H1 (cell line): ENCODE data around the gene MPV17L2. TPM values are rescaled to one million over a fixed set of nuclear protein-coding genes. Genes with fewer than 3 reads are reported as not detected.

Experiments
- CTCF ChIA-PET: fragments of 300-600 bp; sonication (Branson Sonifier 250); formaldehyde crosslinking; loops from one replicate; lab custom pipeline; 2021; ENCODE audit not compliant: partially characterized antibody; lab: Charles Lee
- POLR2A ChIA-PET: fragments of 300-600 bp; sonication (Branson Sonifier 250); formaldehyde crosslinking; loops from one replicate; lab custom pipeline; 2021; ENCODE audit warnings: inconsistent platforms; ENCODE audit not compliant: partially characterized antibody; lab: Charles Lee
- DNase-seq, 2 experiments: peaks; one replicate each; pipeline versions ENCODE4 v3.0.0 to v3.0.0-alpha.2; 2010 to 2022; ENCODE audit warnings: low spot score in 2 of 2, low read depth in 1 of 2, mixed read lengths in 1 of 2
- FAIRE-seq: peaks from 2 replicates; lab custom pipeline; 2011; peaks lifted over from hg19 to GRCh38; lab: Jason Lieb, UNC
- H2AFZ ChIP-seq: 2 replicates; pipeline ENCODE4 v1.8.1; 2012; ENCODE audit warnings: low read length, inconsistent platforms
- H2AK5ac ChIP-seq: 2 replicates; pipeline ENCODE4 v1.6.1; 2013; ENCODE audit warnings: low read depth, low read length
- H2BK120ac ChIP-seq: replicated peaks from 2 replicates; pipeline ENCODE3; 2013; ENCODE audit warnings: low read depth, low read length, inconsistent platforms
- H2BK12ac ChIP-seq: 2 replicates; pipeline ENCODE4 v1.6.1; 2013; ENCODE audit warnings: low read depth, low read length
- H2BK15ac ChIP-seq: 2 replicates; pipeline ENCODE4 v1.6.1; 2013; ENCODE audit warnings: low read length
- H2BK20ac ChIP-seq: 2 replicates; pipeline ENCODE4 v1.6.1; 2013; ENCODE audit warnings: low read length
- H2BK5ac ChIP-seq: 2 replicates; pipeline ENCODE4 v1.6.1; 2013; ENCODE audit warnings: low read depth, low read length
- H3K14ac ChIP-seq: 2 replicates; pipeline ENCODE4 v1.6.1; 2013; ENCODE audit warnings: inconsistent platforms; ENCODE audit not compliant: insufficient read length
- H3K18ac ChIP-seq: 2 replicates; pipeline ENCODE4 v1.6.1; 2013; ENCODE audit warnings: low read length; ENCODE audit errors: extremely low read depth
- H3K23ac ChIP-seq: 2 replicates; pipeline ENCODE4 v1.6.1; 2013; ENCODE audit warnings: inconsistent platforms; ENCODE audit not compliant: insufficient read length
- H3K23me2 ChIP-seq: 2 replicates; pipeline ENCODE4 v1.6.1; 2013; ENCODE audit warnings: low read depth, low read length
- H3K27ac ChIP-seq: 2 replicates; pipeline ENCODE4 v1.6.1; 2011; ENCODE audit warnings: low read depth, low read length, inconsistent platforms
- H3K27me3 ChIP-seq, 4 experiments: replicated peaks in 1 of 4; 1 replicate in 1 of 4; 2 replicates in 3 of 4; pipeline versions ENCODE4 v1.6.1 to v1.8.1; 2011 to 2013; ENCODE audit warnings: low read length in 3 of 4, mild to moderate bottlenecking in 3 of 4, inconsistent platforms in 2 of 4, mixed read lengths in 2 of 4, moderate library complexity in 1 of 4; ENCODE audit not compliant: control insufficient read depth in 3 of 4, insufficient read depth in 3 of 4; ENCODE audit errors: extremely low read depth in 1 of 4
- H3K36me3 ChIP-seq, 4 experiments: 2 replicates each; pipeline versions ENCODE4 v1.6.1 to v1.8.1; 2011 to 2013; ENCODE audit warnings: mild to moderate bottlenecking in 4 of 4, low read length in 3 of 4, moderate library complexity in 2 of 4, control low read depth in 1 of 4, inconsistent platforms in 1 of 4; ENCODE audit not compliant: insufficient read depth in 4 of 4, control insufficient read depth in 2 of 4
- H3K4ac ChIP-seq: replicated peaks from 2 replicates; pipeline ENCODE3; 2013; ENCODE audit warnings: low read length, low read depth, mixed read lengths, inconsistent platforms; ENCODE audit not compliant: insufficient read length
- H3K4me1 ChIP-seq, 4 experiments: replicated peaks in 1 of 4; 1 replicate in 1 of 4; 2 replicates in 3 of 4; pipeline versions ENCODE4 v1.6.1 to v1.8.1; 2011 to 2013; ENCODE audit warnings: low read length in 3 of 4, inconsistent platforms in 2 of 4, mixed read lengths in 1 of 4; ENCODE audit not compliant: insufficient read depth in 4 of 4, control insufficient read depth in 3 of 4
- H3K4me2 ChIP-seq, 2 experiments: 2 replicates each; pipeline versions ENCODE4 v1.6.1 to v1.8.1; 2011 to 2013; ENCODE audit warnings: low read depth in 2 of 2, low read length in 2 of 2, control low read depth in 1 of 2, inconsistent platforms in 1 of 2, mild to moderate bottlenecking in 1 of 2; ENCODE audit not compliant: insufficient read depth in 1 of 2
- H3K4me3 ChIP-seq, 4 experiments: fragments of 200-600, 300-600 bp in 1 of 4; sonication (generic), shearing (Covaris generic), sonication (Bioruptor Twin) in 1 of 4; 2 replicates each; pipeline versions ENCODE4 v1.5.1 to v1.8.1; 2011 to 2016; ENCODE audit warnings: low read length in 4 of 4, low read depth in 3 of 4, control low read depth in 2 of 4, inconsistent platforms in 2 of 4, mild to moderate bottlenecking in 2 of 4, mixed read lengths in 1 of 4, moderate library complexity in 1 of 4; ENCODE audit not compliant: insufficient read depth in 2 of 4; ENCODE audit errors: extremely low read depth in 1 of 4
- H3K56ac ChIP-seq: replicated peaks from 2 replicates; pipeline ENCODE3; 2013; ENCODE audit warnings: low read depth, mild to moderate bottlenecking, mixed read lengths, low read length, inconsistent platforms; ENCODE audit not compliant: insufficient read length
- H3K79me1 ChIP-seq: 2 replicates; pipeline ENCODE4 v1.6.1; 2013; ENCODE audit warnings: low read depth, low read length, control low read depth
- H3K79me2 ChIP-seq, 2 experiments: 2 replicates each; pipeline versions ENCODE4 v1.6.1 to v1.8.1; 2012 to 2013; ENCODE audit warnings: low read length in 2 of 2, mild to moderate bottlenecking in 2 of 2, inconsistent platforms in 1 of 2; ENCODE audit not compliant: insufficient read depth in 2 of 2, control insufficient read depth in 1 of 2
- H3K9ac ChIP-seq, 4 experiments: replicated peaks in 1 of 4; 1 replicate in 1 of 4; 2 replicates in 3 of 4; pipeline versions ENCODE4 v1.6.1 to v1.8.1; 2011 to 2013; ENCODE audit warnings: low read depth in 3 of 4, low read length in 3 of 4, control low read depth in 2 of 4, mild to moderate bottlenecking in 2 of 4, moderate library complexity in 2 of 4, inconsistent platforms in 1 of 4; ENCODE audit errors: extremely low read depth in 1 of 4
- H3K9me3 ChIP-seq, 2 experiments: 2 replicates each; pipeline versions ENCODE4 v1.6.1 to v1.8.1; 2012 to 2013; ENCODE audit warnings: mild to moderate bottlenecking in 2 of 2, moderate library complexity in 2 of 2, control low read depth in 1 of 2, inconsistent platforms in 1 of 2, low read depth in 1 of 2, low read length in 1 of 2, mixed read lengths in 1 of 2; ENCODE audit not compliant: insufficient read depth in 2 of 2
- H4K20me1 ChIP-seq, 2 experiments: replicated peaks in 1 of 2; 2 replicates each; pipeline versions ENCODE3 to v1.8.1; 2011 to 2013; ENCODE audit warnings: inconsistent platforms in 2 of 2, low read length in 2 of 2, mild to moderate bottlenecking in 1 of 2; ENCODE audit not compliant: insufficient read depth in 2 of 2, control insufficient read depth in 1 of 2
- H4K5ac ChIP-seq: 2 replicates; pipeline ENCODE4 v1.6.1; 2013; ENCODE audit warnings: low read length, low read depth, mixed read lengths, inconsistent platforms; ENCODE audit not compliant: insufficient read length
- H4K8ac ChIP-seq: 2 replicates; pipeline ENCODE4 v1.8.0; 2013; ENCODE audit warnings: mild to moderate bottlenecking, moderate library complexity, low read length, inconsistent platforms; ENCODE audit not compliant: insufficient read depth; ENCODE audit errors: extremely low read depth
- H4K91ac ChIP-seq: replicated peaks from 2 replicates; pipeline ENCODE3; 2013; ENCODE audit warnings: low read length, mixed read lengths, inconsistent platforms; ENCODE audit not compliant: insufficient read length
- CBX8 ChIP-seq: fragments of 300-800, 300-1000 bp; sonication (generic); IDR thresholded peaks from 2 replicates; pipeline ENCODE4 v1.7.1; 2016; ENCODE audit warnings: low read depth, low read length, borderline replicate concordance
- CEBPB ChIP-seq: IDR thresholded peaks from 2 replicates; pipeline ENCODE4 v1.6.1; 2012; ENCODE audit warnings: low read depth, low read length
- CTBP2 ChIP-seq: IDR thresholded peaks from 2 replicates; pipeline ENCODE4 v1.7.0; 2011; ENCODE audit warnings: borderline replicate concordance, mild to moderate bottlenecking, moderate library complexity, mixed read lengths, low read length; ENCODE audit not compliant: insufficient read depth, insufficient read length
- EZH2 ChIP-seq: fragments of 200-600 bp; sonication (generic); IDR thresholded peaks from 2 replicates; pipeline ENCODE4 v1.7.1; 2012; ENCODE audit warnings: low read depth, mild to moderate bottlenecking, moderate library complexity, low read length, inconsistent platforms; ENCODE audit not compliant: severe bottlenecking
- HDAC6 ChIP-seq: IDR thresholded peaks from one replicate; pipeline ENCODE4 v1.7.1; 2012; ENCODE audit warnings: low read depth, mild to moderate bottlenecking, inconsistent platforms, low read length, moderate library complexity
- MAX ChIP-seq: IDR thresholded peaks from 2 replicates; pipeline ENCODE4 v1.6.1; 2012; ENCODE audit warnings: inconsistent platforms
- RXRA ChIP-seq: IDR thresholded peaks from 2 replicates; pipeline ENCODE4 v1.6.1; 2011; ENCODE audit warnings: low read depth, mild to moderate bottlenecking, low read length, moderate library complexity; ENCODE audit not compliant: insufficient read depth
- SIRT6 ChIP-seq: IDR thresholded peaks from one replicate; pipeline ENCODE4 v1.7.1; 2012; ENCODE audit warnings: low read length, inconsistent platforms
- SP4 ChIP-seq: IDR thresholded peaks from 2 replicates; pipeline ENCODE4 v1.6.1; 2012; ENCODE audit warnings: low read length, inconsistent platforms
- TAF1 ChIP-seq: IDR thresholded peaks from 2 replicates; pipeline ENCODE4 v1.6.1; 2011; ENCODE audit warnings: mild to moderate bottlenecking, low read depth, low read length
- TBP ChIP-seq: IDR thresholded peaks from 2 replicates; pipeline ENCODE4 v1.6.1; 2011; ENCODE audit warnings: low read depth, low read length, improper control_type of control experiment
- TEAD4 ChIP-seq: IDR thresholded peaks from 2 replicates; pipeline ENCODE4 v1.6.1; 2012; ENCODE audit warnings: low read depth, low read length, inconsistent platforms, mixed read lengths
- ZNF274 ChIP-seq: IDR thresholded peaks from 2 replicates; pipeline ENCODE4 v1.7.0; 2012; ENCODE audit warnings: low read length, borderline replicate concordance; ENCODE audit errors: extremely low read depth
- WGBS, 2 experiments: shearing (Covaris generic) in 1 of 2; methylation state at CpG; one replicate each; pipeline versions ENCODE4 v1.1.6 to v1.1.7; 2013 to 2015; ENCODE audit warnings: low lambda C conversion rate in 2 of 2, mixed read lengths in 2 of 2, inconsistent platforms in 1 of 2, low coverage in 1 of 2, missing lambda C conversion rate in 1 of 2; ENCODE audit not compliant: insufficient replicate concordance in 2 of 2, insufficient coverage in 1 of 2, insufficient read length in 1 of 2; ENCODE audit errors: extremely low coverage in 1 of 2, missing lambda C conversion rate in 1 of 2; 5-methylcytosine and 5-hydroxymethylcytosine counted together
- polyA plus RNA-seq, 7 experiments: library from polyadenylated mRNA; depleted of rRNA in 3 of 7; stranded (reverse) in 5 of 7; unstranded in 2 of 7; fragments of >200 nt in 5 of 7; fragments of 200-250 nt in 2 of 7; gene quantifications; 1 replicate in 5 of 7; 2 replicates in 1 of 7; 4 replicates in 1 of 7; pipeline versions ENCODE4 v1.2.1 to v1.2.3, GENCODE V29; 2011 to 2013; ENCODE audit warnings: missing spikeins in 2 of 7, mixed read lengths in 2 of 7
- total RNA-seq: library from RNA; stranded (reverse); fragmentation: NEBNext Ultra II Directional; extraction: Animal tissue kit (Norgen Biotek cat#: 25700); gene quantifications from 2 replicates; pipeline ENCODE4 v1.2.1, GENCODE V29; 2021

MPV17L2 gene
- total and polyA plus RNA-seq, 2 of the 8 experiments (the other 6 are each of a cell fraction or from before 2014, with no cell fraction given) = 24.2 to 82.6 TPM

GRCh38 chr19:18234194-18234593, 41.2 kb downstream of the MPV17L2 start:
- DNase-seq (no peak), FAIRE-seq (no peak)
- CTCF ChIA-PET = interaction anchor here (0.6 to 10.1 kb wide), 10 partner anchors 11 to 1880 kb away, joined by 3 to 140 read pairs (median 9); partner anchors contain the start of gene MPV17L2

More at GRCh38 chr19:18234194-18234593, 41.2 kb downstream of the MPV17L2 start:
- Histone ChIP-seq H3K79me2 (no peaks in the 10 kb centered on the region), H3K27me3 (no peaks in the 10 kb centered on the region; a peak in 1 of 7 replicates), H3K14ac (no peak overlapping the region), H3K23me2 (peaks cover 7% of the 10 kb centered on the region), H3K36me3 (no peaks in the 10 kb centered on the region), H3K23ac (no peak overlapping the region), H3K56ac (no peak overlapping the region), H2BK20ac (no peak overlapping the region), H3K4me1 (peaks cover 6 to 20% (median 14%) of the 10 kb centered on the region in 4 experiments), H3K4ac (no peak overlapping the region), H3K18ac (no peak overlapping the region), H3K9ac (no peak overlapping the region), H4K5ac (no peak overlapping the region), H4K20me1 (no peaks in the 10 kb centered on the region), H3K4me2 (no peak overlapping the region), H2AFZ (no peak overlapping the region), H2BK12ac (no peak overlapping the region), H2BK120ac (no peak overlapping the region), H4K91ac (no peak overlapping the region), H2AK5ac (no peak overlapping the region), H3K79me1 (no peaks in the 10 kb centered on the region), H2BK5ac (no peak overlapping the region), H3K27ac (no peak overlapping the region), H4K8ac (no peak overlapping the region), H3K4me3 (no peak overlapping the region), H2BK15ac (no peak overlapping the region), H3K9me3 (no peaks in the 10 kb centered on the region)
- WGBS, 2 experiments = 49% methylated on average over 6 of the region's 6 CpGs; no CpG with 5 or more reads in 1 of the 2 experiments
- TF ChIP-seq RXRA (no peak), EZH2 (no peak), TEAD4 (no peak), SIRT6 (no peak), HDAC6 (no peak), ZNF274 (no peak), TAF1 (no peak), MAX (no peak), CEBPB (no peak), TBP (no peak), CTBP2 (no peak), SP4 (no peak), CBX8 (no peak)
- POLR2A ChIA-PET = interaction anchor here (1.4 to 4.4 kb wide), 7 partner anchors 9 to 47 kb away, joined by 5 to 43 read pairs (median 6); partner anchors contain the start of gene JUND
